K562 (cell line): ENCODE results near the gene METRN. TPM values are rescaled to one million over a fixed set of nuclear protein-coding genes. Genes with fewer than 3 reads are reported as not detected.

Experiments used
- ATAC-seq: fragments of 200-7000 bp; cut with Tn5 transposase; 3 replicates; pipeline ENCODE4 v1.9.1; 2020; ENCODE audit warnings: moderate library complexity
- BruUV-seq: library from RNA; stranded (reverse); fragments of 400-500 nt; replicated peaks from 2 replicates; lab custom pipeline; 2021; lab: Mats Ljungman, UMichigan
- CTCF ChIA-PET: fragments of 300-600 bp; formaldehyde crosslinking; extraction: SDS; loops from one replicate; lab custom pipeline; 2021; ENCODE audit warnings: low intra/inter-chr PET ratio; lab: Yijun Ruan, JAX
- POLR2A ChIA-PET: fragments of 300-600, 350-650 bp; sonication (Branson Sonifier 250); formaldehyde crosslinking; extraction: SDS; loops from one replicate; lab custom pipeline; 2021; ENCODE audit warnings: antibody characterized with exemption, inconsistent platforms; lab: Yijun Ruan, JAX
- DNase-seq, 4 experiments: peaks; one replicate each; pipeline versions ENCODE4 v3.0.0 to v3.0.0-alpha.2; 2011 to 2018; ENCODE audit warnings: low spot score in 3 of 4, mixed read lengths in 3 of 4; ENCODE audit errors: extremely low read depth in 1 of 4
- FAIRE-seq: peaks from 2 replicates; lab custom pipeline; 2011; peaks lifted over from hg19 to GRCh38; lab: Jason Lieb, UNC
- H2AFZ ChIP-seq: 2 replicates; pipeline ENCODE4 v1.6.0; 2011; ENCODE audit warnings: low read depth, low read length, control low read depth, inconsistent platforms
- H3K27ac ChIP-seq: fragments of 200-600 bp; 3 replicates; pipeline ENCODE4 v1.8.0; 2011; ENCODE audit warnings: low read depth, mild to moderate bottlenecking, control low read depth, inconsistent platforms, low read length, moderate library complexity, mixed read lengths; ENCODE audit errors: extremely low read depth
- H3K27me3 ChIP-seq, 2 experiments: fragments of 300-600 bp in 1 of 2; 2 replicates in 1 of 2; 3 replicates in 1 of 2; pipeline versions ENCODE4 v1.6.0 to v1.8.0; 2011; ENCODE audit warnings: inconsistent platforms in 2 of 2, low read length in 2 of 2, mild to moderate bottlenecking in 1 of 2, mixed read lengths in 1 of 2, moderate library complexity in 1 of 2; ENCODE audit not compliant: control insufficient read depth in 2 of 2, insufficient read depth in 2 of 2
- H3K36me3 ChIP-seq: fragments of 300-600 bp; 3 replicates; pipeline ENCODE4 v1.8.0; 2011; ENCODE audit warnings: mild to moderate bottlenecking, low read length, inconsistent platforms; ENCODE audit not compliant: control insufficient read depth, insufficient read depth
- H3K4me1 ChIP-seq, 2 experiments: fragments of 200-600 bp in 1 of 2; replicated peaks in 1 of 2; 2 replicates in 1 of 2; 3 replicates in 1 of 2; pipeline versions ENCODE4 v1.5.1 to v1.8.0; 2011; ENCODE audit warnings: inconsistent platforms in 2 of 2, low read length in 2 of 2, mild to moderate bottlenecking in 1 of 2, mixed read lengths in 1 of 2, moderate library complexity in 1 of 2; ENCODE audit not compliant: control insufficient read depth in 2 of 2, insufficient read depth in 2 of 2
- H3K4me2 ChIP-seq: 2 replicates; pipeline ENCODE4 v1.6.1; 2011; ENCODE audit warnings: low read length, control low read depth, inconsistent platforms, mixed read lengths; ENCODE audit not compliant: insufficient read depth
- H3K4me3 ChIP-seq: fragments of 200-600 bp; sonication (generic), shearing (Covaris generic); 2 replicates; pipeline ENCODE4 v1.5.1; 2016; ENCODE audit warnings: control low read depth, inconsistent platforms
- H3K79me2 ChIP-seq: fragments of 200-600 bp; 3 replicates; pipeline ENCODE4 v1.8.0; 2011; ENCODE audit warnings: low read length, inconsistent platforms; ENCODE audit not compliant: control insufficient read depth, insufficient read depth
- H3K9ac ChIP-seq, 2 experiments: 2 replicates each; pipeline versions ENCODE4 v1.6.0 to v1.6.1; 2011; ENCODE audit warnings: low read depth in 2 of 2, low read length in 2 of 2, control low read depth in 1 of 2, inconsistent platforms in 1 of 2, mild to moderate bottlenecking in 1 of 2, mixed read lengths in 1 of 2; ENCODE audit not compliant: insufficient read depth in 1 of 2
- H3K9me1 ChIP-seq: one replicate; pipeline ENCODE4 v1.6.0; 2011; ENCODE audit warnings: inconsistent platforms, mild to moderate bottlenecking, low read length, moderate library complexity; ENCODE audit not compliant: control insufficient read depth, insufficient read depth
- H3K9me3 ChIP-seq: replicated peaks from 2 replicates; pipeline ENCODE4 v1.5.1; 2011; ENCODE audit warnings: low read depth, low read length, inconsistent platforms; ENCODE audit not compliant: control insufficient read depth, insufficient read depth
- H4K20me1 ChIP-seq: replicated peaks from 2 replicates; pipeline ENCODE4 v1.6.1; 2011; ENCODE audit warnings: low read length, inconsistent platforms, mixed read lengths; ENCODE audit not compliant: control insufficient read depth, insufficient read depth
- HDAC3 ChIP-seq: fragments of 450-650 bp; IDR thresholded peaks from 2 replicates; pipeline ENCODE4 v1.6.1; 2018; ENCODE audit warnings: borderline replicate concordance, mild to moderate bottlenecking, moderate library complexity; ENCODE audit not compliant: partially characterized antibody
- PCBP2 ChIP-seq: fragments of 200-400 bp; formaldehyde crosslinking; IDR thresholded peaks from 2 replicates; pipeline ENCODE4 v1.6.1; 2018; ENCODE audit warnings: low read length, low read depth, mild to moderate bottlenecking, moderate library complexity; ENCODE audit not compliant: poor library complexity, severe bottlenecking
- SMAD4 ChIP-seq: fragments of 250-450 bp; sonication (Bioruptor Pico); conservative IDR thresholded peaks from 2 replicates; pipeline ENCODE4 v1.8.0; 2021; ENCODE audit warnings: inconsistent platforms, mild to moderate bottlenecking, moderate library complexity
- ZNF408 ChIP-seq: fragments of 250-450 bp; sonication (Bioruptor Pico); IDR thresholded peaks from 2 replicates; pipeline ENCODE4 v1.4.0; 2020; ENCODE audit warnings: low read depth, mild to moderate bottlenecking, moderate library complexity
- WGBS: fragments of 100-300 bp; shearing (Covaris generic); methylation state at CpG from one replicate; pipeline ENCODE4 v1.1.6; 2016; ENCODE audit warnings: low coverage, mixed read lengths; ENCODE audit not compliant: insufficient coverage; ENCODE audit errors: missing lambda C conversion rate; 5-methylcytosine and 5-hydroxymethylcytosine counted together
- in situ Hi-C: fragments of 300-500 bp; cut with MboI; formaldehyde crosslinking; loops from 4 replicates; pipeline ENCODE4 v1.15.0; 2018; ENCODE audit warnings: inconsistent platforms, mixed read lengths
- intact Hi-C: fragments of 100-400 bp; cut with micrococcal nuclease; formaldehyde crosslinking; loops from 2 replicates; pipeline ENCODE4 v1.14.2; 2022
- polyA plus RNA-seq, 8 experiments: library from polyadenylated mRNA; depleted of rRNA in 4 of 8; stranded (reverse) in 5 of 8; unstranded in 3 of 8; fragments of >200 nt; fragmentation: Nextera tagmentation in 2 of 8; fragmentation: Illumina TruSeq in 1 of 8; extraction: Ambion mirVana in 2 of 8; extraction: Trizol in 1 of 8; gene quantifications; 2 replicates each; pipeline versions ENCODE4 v1.2.1 to v1.2.3, GENCODE V29; 2011 to 2014; ENCODE audit warnings: inconsistent platforms in 1 of 8, missing spikeins in 1 of 8
- total RNA-seq, 7 experiments: library from RNA; depleted of rRNA in 6 of 7; stranded (reverse); fragments of >200 nt in 6 of 7; fragmentation: Illumina TruSeq in 2 of 7; extraction: Trizol in 2 of 7; gene quantifications; 2 replicates each; pipeline versions ENCODE4 v1.2.1 to v1.2.3, GENCODE V29; 2011 to 2021; ENCODE audit warnings: low replicate concordance in 1 of 7
- TF ChIP-seq, protein P1 (sequence below): IDR thresholded peaks from 2 replicates; pipeline ENCODE4 v1.6.1; 2014; ENCODE audit warnings: antibody characterized with exemption
- TF ChIP-seq, protein P2 (sequence below): sonication (generic); formaldehyde crosslinking; IDR thresholded peaks from 2 replicates; pipeline ENCODE4 v1.8.0; 2022; ENCODE audit warnings: missing genetic modification reagents, mild to moderate bottlenecking, moderate library complexity, borderline replicate concordance
- TF ChIP-seq, protein P3 (sequence below): sonication (generic); formaldehyde crosslinking; IDR thresholded peaks from 2 replicates; pipeline ENCODE4 v1.8.0; 2022; ENCODE audit warnings: mild to moderate bottlenecking, missing genetic modification reagents, borderline replicate concordance
- TF ChIP-seq, protein P4 (sequence below): fragments of 450-650 bp; IDR thresholded peaks from 2 replicates; pipeline ENCODE4 v1.6.1; 2018; ENCODE audit not compliant: partially characterized antibody

The METRN gene
- total and polyA plus RNA-seq, 9 of the 15 experiments (the other 6 are each of a cell fraction or from before 2014, with no cell fraction given), result 0.20 to 89.8 (median 15.4) TPM

DNA sequence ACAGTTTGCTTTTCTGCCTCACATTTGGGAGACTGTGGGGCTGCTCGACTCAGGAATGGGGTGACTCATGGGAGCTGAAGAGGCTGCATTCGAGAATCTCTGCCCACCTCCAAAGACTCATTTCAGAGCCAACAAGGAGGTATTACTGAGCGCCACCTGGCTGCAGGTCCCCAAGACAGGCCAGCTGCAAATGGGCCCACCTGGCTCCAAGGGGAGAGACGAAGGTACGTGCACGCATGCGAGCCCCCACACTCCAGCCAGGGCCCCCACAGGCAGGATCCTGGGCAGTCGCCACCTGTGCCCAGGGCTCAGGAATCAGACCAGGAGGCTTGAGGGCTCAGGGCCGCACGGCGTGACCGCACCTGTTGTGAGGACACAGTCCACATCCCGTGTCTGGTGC, 18.0 kb downstream of the METRN start:
- Histone ChIP-seq H3K9me1 (peaks cover 5% of the 10 kb centered on the region), H4K20me1 (no peaks in the 10 kb centered on the region; the same call in 1 of the 2 replicates), H3K27ac (no peak overlapping the region), H3K9me3 (no peaks in the 10 kb centered on the region), H3K36me3 (peaks cover 84% of the 10 kb centered on the region; the same call in 2 of the 3 replicates), H3K4me2 (no peak overlapping the region), H3K27me3 (no peaks in the 10 kb centered on the region), H3K9ac (no peak overlapping the region), H2AFZ (no peak overlapping the region), H3K4me1 (peaks cover 13 to 96% of the 10 kb centered on the region in 2 experiments), H3K79me2 (peaks cover 18% of the 10 kb centered on the region), H3K4me3 (no peak overlapping the region)
- POLR2A ChIA-PET, result no interaction called here
- in situ Hi-C loops (no loop called here), intact Hi-C loops (no loop called here)
- CTCF ChIA-PET, result interaction anchor here (0.6 kb wide), 1 partner anchor 52 kb away, joined by 3 read pairs; no protein-coding TSS in a partner anchor
- FAIRE-seq (no peak), DNase-seq (no peak), ATAC-seq (no peak)
- WGBS, result 91% methylated on average over 7 of the region's 13 CpGs
- BruUV-seq, result no TSS peak
- TF ChIP-seq ZNF408 (CRISPR knock-in tag) (no peak), SMAD4 (CRISPR knock-in tag) (no peak), PCBP2 (no peak), HDAC3 (no peak)
- TF ChIP-seq, protein P1, sequence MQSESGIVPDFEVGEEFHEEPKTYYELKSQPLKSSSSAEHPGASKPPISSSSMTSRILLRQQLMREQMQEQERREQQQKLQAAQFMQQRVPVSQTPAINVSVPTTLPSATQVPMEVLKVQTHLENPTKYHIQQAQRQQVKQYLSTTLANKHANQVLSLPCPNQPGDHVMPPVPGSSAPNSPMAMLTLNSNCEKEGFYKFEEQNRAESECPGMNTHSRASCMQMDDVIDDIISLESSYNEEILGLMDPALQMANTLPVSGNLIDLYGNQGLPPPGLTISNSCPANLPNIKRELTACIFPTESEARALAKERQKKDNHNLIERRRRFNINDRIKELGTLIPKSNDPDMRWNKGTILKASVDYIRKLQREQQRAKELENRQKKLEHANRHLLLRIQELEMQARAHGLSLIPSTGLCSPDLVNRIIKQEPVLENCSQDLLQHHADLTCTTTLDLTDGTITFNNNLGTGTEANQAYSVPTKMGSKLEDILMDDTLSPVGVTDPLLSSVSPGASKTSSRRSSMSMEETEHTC, result no peak
- TF ChIP-seq, protein P2, sequence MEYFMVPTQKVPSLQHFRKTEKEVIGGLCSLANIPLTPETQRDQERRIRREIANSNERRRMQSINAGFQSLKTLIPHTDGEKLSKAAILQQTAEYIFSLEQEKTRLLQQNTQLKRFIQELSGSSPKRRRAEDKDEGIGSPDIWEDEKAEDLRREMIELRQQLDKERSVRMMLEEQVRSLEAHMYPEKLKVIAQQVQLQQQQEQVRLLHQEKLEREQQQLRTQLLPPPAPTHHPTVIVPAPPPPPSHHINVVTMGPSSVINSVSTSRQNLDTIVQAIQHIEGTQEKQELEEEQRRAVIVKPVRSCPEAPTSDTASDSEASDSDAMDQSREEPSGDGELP (CRISPR knock-in tag), result 0 out of 2 replicates have a peak, but pooled peaks have one; percentile 17
- TF ChIP-seq, protein P3, sequence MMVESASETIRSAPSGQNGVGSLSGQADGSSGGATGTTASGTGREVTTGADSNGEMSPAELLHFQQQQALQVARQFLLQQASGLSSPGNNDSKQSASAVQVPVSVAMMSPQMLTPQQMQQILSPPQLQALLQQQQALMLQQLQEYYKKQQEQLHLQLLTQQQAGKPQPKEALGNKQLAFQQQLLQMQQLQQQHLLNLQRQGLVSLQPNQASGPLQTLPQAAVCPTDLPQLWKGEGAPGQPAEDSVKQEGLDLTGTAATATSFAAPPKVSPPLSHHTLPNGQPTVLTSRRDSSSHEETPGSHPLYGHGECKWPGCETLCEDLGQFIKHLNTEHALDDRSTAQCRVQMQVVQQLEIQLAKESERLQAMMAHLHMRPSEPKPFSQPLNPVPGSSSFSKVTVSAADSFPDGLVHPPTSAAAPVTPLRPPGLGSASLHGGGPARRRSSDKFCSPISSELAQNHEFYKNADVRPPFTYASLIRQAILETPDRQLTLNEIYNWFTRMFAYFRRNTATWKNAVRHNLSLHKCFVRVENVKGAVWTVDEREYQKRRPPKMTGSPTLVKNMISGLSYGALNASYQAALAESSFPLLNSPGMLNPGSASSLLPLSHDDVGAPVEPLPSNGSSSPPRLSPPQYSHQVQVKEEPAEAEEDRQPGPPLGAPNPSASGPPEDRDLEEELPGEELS, result no peak
- TF ChIP-seq, protein P4, sequence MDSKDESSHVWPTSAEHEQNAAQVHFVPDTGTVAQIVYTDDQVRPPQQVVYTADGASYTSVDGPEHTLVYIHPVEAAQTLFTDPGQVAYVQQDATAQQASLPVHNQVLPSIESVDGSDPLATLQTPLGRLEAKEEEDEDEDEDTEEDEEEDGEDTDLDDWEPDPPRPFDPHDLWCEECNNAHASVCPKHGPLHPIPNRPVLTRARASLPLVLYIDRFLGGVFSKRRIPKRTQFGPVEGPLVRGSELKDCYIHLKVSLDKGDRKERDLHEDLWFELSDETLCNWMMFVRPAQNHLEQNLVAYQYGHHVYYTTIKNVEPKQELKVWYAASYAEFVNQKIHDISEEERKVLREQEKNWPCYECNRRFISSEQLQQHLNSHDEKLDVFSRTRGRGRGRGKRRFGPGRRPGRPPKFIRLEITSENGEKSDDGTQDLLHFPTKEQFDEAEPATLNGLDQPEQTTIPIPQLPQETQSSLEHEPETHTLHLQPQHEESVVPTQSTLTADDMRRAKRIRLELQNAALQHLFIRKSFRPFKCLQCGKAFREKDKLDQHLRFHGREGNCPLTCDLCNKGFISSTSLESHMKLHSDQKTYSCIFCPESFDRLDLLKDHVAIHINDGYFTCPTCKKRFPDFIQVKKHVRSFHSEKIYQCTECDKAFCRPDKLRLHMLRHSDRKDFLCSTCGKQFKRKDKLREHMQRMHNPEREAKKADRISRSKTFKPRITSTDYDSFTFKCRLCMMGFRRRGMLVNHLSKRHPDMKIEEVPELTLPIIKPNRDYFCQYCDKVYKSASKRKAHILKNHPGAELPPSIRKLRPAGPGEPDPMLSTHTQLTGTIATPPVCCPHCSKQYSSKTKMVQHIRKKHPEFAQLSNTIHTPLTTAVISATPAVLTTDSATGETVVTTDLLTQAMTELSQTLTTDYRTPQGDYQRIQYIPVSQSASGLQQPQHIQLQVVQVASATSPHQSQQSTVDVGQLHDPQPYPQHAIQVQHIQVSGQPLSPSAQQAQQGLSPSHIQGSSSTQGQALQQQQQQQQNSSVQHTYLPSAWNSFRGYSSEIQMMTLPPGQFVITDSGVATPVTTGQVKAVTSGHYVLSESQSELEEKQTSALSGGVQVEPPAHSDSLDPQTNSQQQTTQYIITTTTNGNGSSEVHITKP, result no peak
